BE2C (cell line): Measurements from ENCODE around the gene ZNF574.

ENCODE experiments used
- DNase-seq: peaks from one replicate; pipeline ENCODE4 v3.0.0-alpha.2; 2020
- H3K27me3 ChIP-seq: fragments of 250-450 bp; sonication (Bioruptor Pico); 2 replicates; pipeline ENCODE4 v1.5.1; 2020; ENCODE audit warnings: mild to moderate bottlenecking
- H3K36me3 ChIP-seq: fragments of 250-450 bp; sonication (Bioruptor Pico); 2 replicates; pipeline ENCODE4 v1.5.1; 2020; ENCODE audit warnings: mild to moderate bottlenecking
- H3K4me1 ChIP-seq: fragments of 250-450 bp; sonication (Bioruptor Pico); 2 replicates; pipeline ENCODE4 v1.5.1; 2020
- H3K4me3 ChIP-seq: 2 replicates; pipeline ENCODE4 v1.5.1; 2011; ENCODE audit warnings: low read depth, low read length
- H3K9me3 ChIP-seq: fragments of 250-450 bp; sonication (Bioruptor Pico); 2 replicates; pipeline ENCODE4 v1.5.1; 2020
- CTCF ChIP-seq: IDR thresholded peaks from 2 replicates; pipeline ENCODE4 v1.5.1; 2012; ENCODE audit warnings: mild to moderate bottlenecking, low read depth, low read length

Gene ZNF574

DNA sequence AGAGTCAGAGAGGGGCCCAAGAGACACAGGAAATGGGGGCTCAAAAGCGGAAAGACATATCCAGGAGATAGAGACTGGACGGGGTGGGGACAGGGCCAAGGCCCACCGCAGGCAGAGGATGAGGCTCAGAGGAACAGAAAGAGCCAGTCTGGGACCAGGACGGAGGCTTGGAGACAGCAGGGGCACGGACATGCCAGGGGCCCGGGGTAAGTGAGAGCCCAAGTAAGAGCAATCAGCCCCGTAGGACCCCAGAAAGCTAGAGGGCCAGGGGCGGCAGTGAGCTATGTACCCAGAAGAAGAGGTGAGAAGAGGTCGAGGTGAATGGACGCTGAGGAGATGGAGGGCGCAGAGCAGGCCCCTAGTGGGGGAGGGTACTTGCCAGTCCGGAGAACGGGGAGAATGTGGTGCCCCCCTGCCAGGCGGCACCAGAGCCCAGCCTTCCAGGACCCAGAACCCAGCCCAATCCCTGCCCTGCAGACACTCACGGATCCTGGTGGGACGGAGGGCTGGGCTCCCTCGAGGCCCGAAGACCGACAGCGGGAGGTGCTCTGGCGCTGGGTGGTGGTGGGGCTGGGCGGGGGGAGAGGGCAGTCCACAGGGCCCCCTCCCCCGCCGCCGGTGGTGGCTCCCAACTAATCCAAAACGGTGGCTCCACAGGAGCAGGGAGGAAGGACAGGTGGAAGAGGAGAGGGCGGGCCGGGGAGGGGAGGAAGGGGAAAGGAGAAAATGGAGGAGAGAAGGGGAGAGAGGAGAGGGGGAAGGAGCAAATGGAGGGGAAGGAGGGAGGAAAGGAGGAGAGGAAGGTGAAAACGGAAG is 7.0 kb upstream of the ZNF574 start:
- H3K9me3 ChIP-seq: no peaks in the 10 kb centered on the region
- H3K27me3 ChIP-seq: no peaks in the 10 kb centered on the region
- TF ChIP-seq CTCF: no peak
- H3K4me3 ChIP-seq: no peak overlapping the region
- no peaks in the 10 kb centered on the region for H3K36me3 ChIP-seq
- no peak for DNase-seq
- H3K4me1 ChIP-seq: peaks cover 4% of the 10 kb centered on the region; the same call in 1 of the 2 replicates

- no peaks in the 10 kb centered on the region for H3K27me3 ChIP-seq
- peak; percentile 39 for DNase-seq
- H3K4me1 ChIP-seq: peaks cover 4% of the 10 kb centered on the region; the same call in 1 of the 2 replicates
- H3K4me3 ChIP-seq: no peak within 1 kb of the TSS
- no peak for TF ChIP-seq CTCF
- no peaks in the 10 kb centered on the region for H3K9me3 ChIP-seq
- no peaks in the 10 kb centered on the region for H3K36me3 ChIP-seq
Observed at GRCh38 chr19:42069619-42070351, 6.2 kb upstream of the ZNF574 start, which contains the start of gene GRIK5. TSS of gene GRIK5 (minus strand) at chr19:42070206. CDS start at chr19:42065770, 4,436 bp downstream.

GRCh38 chr19:42071247-42071646 is 4.7 kb upstream of the ZNF574 start:
- TF ChIP-seq CTCF: no peak
- H3K4me3 ChIP-seq: no peak overlapping the region
- no peaks in the 10 kb centered on the region for H3K9me3 ChIP-seq
- H3K36me3 ChIP-seq: no peaks in the 10 kb centered on the region
- no peak for DNase-seq
- H3K27me3 ChIP-seq: no peaks in the 10 kb centered on the region
- H3K4me1 ChIP-seq: peaks cover 4% of the 10 kb centered on the region; the same call in 1 of the 2 replicates

- H3K4me3 ChIP-seq: peak overlapping the region; percentile 73
- TF ChIP-seq CTCF: no peak
- no peaks in the 10 kb centered on the region for H3K27me3 ChIP-seq
- peaks cover 3% of the 10 kb centered on the region; the same call in 1 of the 2 replicates for H3K4me1 ChIP-seq
- DNase-seq: no peak
- no peaks in the 10 kb centered on the region for H3K9me3 ChIP-seq
- H3K36me3 ChIP-seq: peaks cover 20% of the 10 kb centered on the region
Observed at GRCh38 chr19:42074513-42075363, 1.2 kb upstream of the ZNF574 start.

DNA sequence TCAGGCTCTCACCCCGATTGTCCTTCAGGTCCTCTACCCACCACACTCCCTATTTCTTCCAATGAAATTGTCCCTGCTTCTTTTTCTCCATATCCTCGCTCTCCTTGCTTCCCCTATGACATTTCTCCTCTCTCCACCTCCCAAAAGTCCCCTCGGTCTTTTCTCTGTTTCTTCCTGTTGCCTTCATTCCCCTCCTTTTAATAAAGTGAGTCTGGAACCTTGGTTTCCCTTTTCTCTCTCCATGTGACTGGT is 676 bp upstream of the ZNF574 start:
- Histone ChIP-seq H3K4me1 (no peaks in the 10 kb centered on the region; the same call in 1 of the 2 replicates), H3K36me3 (peaks cover 25% of the 10 kb centered on the region), H3K27me3 (no peaks in the 10 kb centered on the region), H3K4me3 (peak overlapping the region; percentile 73), H3K9me3 (no peaks in the 10 kb centered on the region)
- no peak for TF ChIP-seq CTCF
- no peak for DNase-seq
